Panc1 (cell line): ENCODE measurements around the gene CDK14. TPM values are rescaled to one million over a fixed set of nuclear protein-coding genes. Genes with fewer than 3 reads are reported as not detected.

Experiments used
- ATAC-seq: fragments of 200-7000 bp; cut with Tn5 transposase; 2 replicates; pipeline ENCODE4 v1.9.1; 2020; ENCODE audit warnings: mild to moderate bottlenecking, moderate library complexity
- BruUV-seq: library from RNA; stranded (reverse); fragments of 400-500 nt; replicated peaks from 2 replicates; lab custom pipeline; 2021; lab: Mats Ljungman, UMichigan
- CTCF ChIA-PET: fragments of 300-600 bp; sonication (Branson Sonifier 250); formaldehyde crosslinking; loops from one replicate; lab custom pipeline; 2022; ENCODE audit warnings: antibody characterized with exemption; lab: Charles Lee
- POLR2A ChIA-PET: fragments of 300-600 bp; sonication (Branson Sonifier 250); formaldehyde crosslinking; loops from one replicate; lab custom pipeline; 2022; ENCODE audit warnings: antibody characterized with exemption; lab: Charles Lee
- DNase-seq: peaks from one replicate; pipeline ENCODE4 v3.0.0-alpha.2; 2010; ENCODE audit warnings: low read depth, low spot score
- H3K27ac ChIP-seq: 2 replicates; pipeline ENCODE4 v1.5.1; 2011; ENCODE audit warnings: mild to moderate bottlenecking, low read length, inconsistent platforms
- H3K27me3 ChIP-seq: fragments of 200-500 bp; sonication (Bioruptor generic); 2 replicates; pipeline ENCODE4 v1.6.0; 2014; ENCODE audit warnings: low read length, inconsistent platforms; ENCODE audit not compliant: control insufficient read depth, insufficient read depth
- H3K36me3 ChIP-seq: fragments of 200-500 bp; sonication (Bioruptor generic); 2 replicates; pipeline ENCODE4 v1.5.1; 2014; ENCODE audit warnings: inconsistent platforms, mild to moderate bottlenecking, low read length, moderate library complexity; ENCODE audit not compliant: control insufficient read depth, insufficient read depth
- H3K4me1 ChIP-seq: 2 replicates; pipeline ENCODE4 v1.5.1; 2011; ENCODE audit warnings: inconsistent platforms, mild to moderate bottlenecking, low read length, moderate library complexity; ENCODE audit not compliant: control insufficient read depth, insufficient read depth
- H3K4me3 ChIP-seq, 2 experiments: 2 replicates each; pipeline ENCODE4 v1.5.1; 2011 to 2012; ENCODE audit warnings: low read depth in 2 of 2, low read length in 2 of 2, mild to moderate bottlenecking in 2 of 2, inconsistent platforms in 1 of 2, moderate library complexity in 1 of 2
- H3K9me3 ChIP-seq: fragments of 200-500 bp; sonication (Bioruptor generic); 2 replicates; pipeline ENCODE4 v1.5.1; 2014; ENCODE audit warnings: low read depth, mild to moderate bottlenecking, inconsistent platforms, low read length, moderate library complexity; ENCODE audit not compliant: control insufficient read depth, insufficient read depth
- POLR2AphosphoS5 ChIP-seq: IDR thresholded peaks from 2 replicates; pipeline ENCODE4 v1.6.1; 2012; ENCODE audit warnings: mild to moderate bottlenecking, low read depth, low read length, moderate library complexity
- SIN3A ChIP-seq: IDR thresholded peaks from 2 replicates; pipeline ENCODE4 v1.6.1; 2012; ENCODE audit warnings: low read depth, mild to moderate bottlenecking, low read length, moderate library complexity, borderline replicate concordance; ENCODE audit not compliant: insufficient read depth
- TCF7L2 ChIP-seq: IDR thresholded peaks from 2 replicates; pipeline ENCODE4 v1.6.1; 2011; ENCODE audit warnings: mild to moderate bottlenecking, low read depth, low read length, inconsistent platforms
- in situ Hi-C: cut with HindIII; loops from 2 replicates; pipeline ENCODE4 v1.10.0; 2016; ENCODE audit warnings: low sequenced_read_pairs, low pct_unique_long_range_greater_than_20kb
- intact Hi-C: fragments of 100-400 bp; cut with micrococcal nuclease; formaldehyde crosslinking; loops from one replicate; pipeline ENCODE4 v1.10.0; 2022; ENCODE audit not compliant: unreplicated experiment
- total RNA-seq: library from RNA; stranded (reverse); gene quantifications from one replicate; pipeline ENCODE4 v1.2.1, GENCODE V29; 2021; ENCODE audit not compliant: unreplicated experiment
- TF ChIP-seq, protein P1 (sequence below), 2 experiments: IDR thresholded peaks; 2 replicates each; pipeline ENCODE4 v1.6.1; 2011 to 2012; ENCODE audit warnings: low read depth in 2 of 2, control low read depth in 1 of 2, low read length in 1 of 2, mild to moderate bottlenecking in 1 of 2, moderate library complexity in 1 of 2; ENCODE audit not compliant: insufficient read depth in 1 of 2
- TF ChIP-seq, protein P2 (sequence below): fragments of 450-650 bp; IDR thresholded peaks from 2 replicates; pipeline ENCODE4 v1.5.1; 2017; ENCODE audit warnings: mild to moderate bottlenecking

CDK14 gene
- total RNA-seq, 1 experiment from 2014 or later, result 3.0 TPM

DNA sequence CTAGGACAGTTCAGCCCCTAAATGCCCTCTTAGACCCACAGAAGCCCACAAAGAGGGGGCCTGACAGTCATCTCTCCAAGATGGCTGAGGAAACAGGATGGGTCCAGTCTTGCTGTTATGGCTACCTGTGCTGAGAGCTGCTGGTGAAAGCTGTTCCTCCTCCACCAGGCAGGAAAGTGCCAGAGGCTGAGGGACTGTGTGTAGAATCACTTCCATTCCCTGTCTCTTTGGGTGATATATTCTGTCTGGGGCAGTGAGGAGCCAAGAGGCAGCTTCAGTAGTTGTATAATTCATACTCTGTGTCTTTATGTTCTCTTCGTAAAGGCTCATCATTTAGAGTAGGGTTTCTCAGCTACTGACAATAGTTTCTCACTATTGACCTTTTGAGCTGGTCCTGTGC, 425.8 kb downstream of the CDK14 start:
- ChIA-PET POLR2A (no interaction called here), CTCF (no interaction called here)
- Histone ChIP-seq H3K27ac (no peak overlapping the region), H3K9me3 (no peaks in the 10 kb centered on the region), H3K27me3 (no peaks in the 10 kb centered on the region), H3K4me1 (no peaks in the 10 kb centered on the region), H3K36me3 (no peaks in the 10 kb centered on the region), H3K4me3 (no peak overlapping the region)
- TF ChIP-seq, protein P1, sequence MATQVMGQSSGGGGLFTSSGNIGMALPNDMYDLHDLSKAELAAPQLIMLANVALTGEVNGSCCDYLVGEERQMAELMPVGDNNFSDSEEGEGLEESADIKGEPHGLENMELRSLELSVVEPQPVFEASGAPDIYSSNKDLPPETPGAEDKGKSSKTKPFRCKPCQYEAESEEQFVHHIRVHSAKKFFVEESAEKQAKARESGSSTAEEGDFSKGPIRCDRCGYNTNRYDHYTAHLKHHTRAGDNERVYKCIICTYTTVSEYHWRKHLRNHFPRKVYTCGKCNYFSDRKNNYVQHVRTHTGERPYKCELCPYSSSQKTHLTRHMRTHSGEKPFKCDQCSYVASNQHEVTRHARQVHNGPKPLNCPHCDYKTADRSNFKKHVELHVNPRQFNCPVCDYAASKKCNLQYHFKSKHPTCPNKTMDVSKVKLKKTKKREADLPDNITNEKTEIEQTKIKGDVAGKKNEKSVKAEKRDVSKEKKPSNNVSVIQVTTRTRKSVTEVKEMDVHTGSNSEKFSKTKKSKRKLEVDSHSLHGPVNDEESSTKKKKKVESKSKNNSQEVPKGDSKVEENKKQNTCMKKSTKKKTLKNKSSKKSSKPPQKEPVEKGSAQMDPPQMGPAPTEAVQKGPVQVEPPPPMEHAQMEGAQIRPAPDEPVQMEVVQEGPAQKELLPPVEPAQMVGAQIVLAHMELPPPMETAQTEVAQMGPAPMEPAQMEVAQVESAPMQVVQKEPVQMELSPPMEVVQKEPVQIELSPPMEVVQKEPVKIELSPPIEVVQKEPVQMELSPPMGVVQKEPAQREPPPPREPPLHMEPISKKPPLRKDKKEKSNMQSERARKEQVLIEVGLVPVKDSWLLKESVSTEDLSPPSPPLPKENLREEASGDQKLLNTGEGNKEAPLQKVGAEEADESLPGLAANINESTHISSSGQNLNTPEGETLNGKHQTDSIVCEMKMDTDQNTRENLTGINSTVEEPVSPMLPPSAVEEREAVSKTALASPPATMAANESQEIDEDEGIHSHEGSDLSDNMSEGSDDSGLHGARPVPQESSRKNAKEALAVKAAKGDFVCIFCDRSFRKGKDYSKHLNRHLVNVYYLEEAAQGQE (IDR thresholded peaks at IDR 0.05; ENCODE audit: insufficient read depth in 1 of 2, low read depth in 2 of 2, low read length in 1 of 2), result no peak
- TF ChIP-seq SIN3A, result no peak
- no peak for TF ChIP-seq TCF7L2
- TF ChIP-seq POLR2AphosphoS5, result no peak
- TF ChIP-seq, protein P2, sequence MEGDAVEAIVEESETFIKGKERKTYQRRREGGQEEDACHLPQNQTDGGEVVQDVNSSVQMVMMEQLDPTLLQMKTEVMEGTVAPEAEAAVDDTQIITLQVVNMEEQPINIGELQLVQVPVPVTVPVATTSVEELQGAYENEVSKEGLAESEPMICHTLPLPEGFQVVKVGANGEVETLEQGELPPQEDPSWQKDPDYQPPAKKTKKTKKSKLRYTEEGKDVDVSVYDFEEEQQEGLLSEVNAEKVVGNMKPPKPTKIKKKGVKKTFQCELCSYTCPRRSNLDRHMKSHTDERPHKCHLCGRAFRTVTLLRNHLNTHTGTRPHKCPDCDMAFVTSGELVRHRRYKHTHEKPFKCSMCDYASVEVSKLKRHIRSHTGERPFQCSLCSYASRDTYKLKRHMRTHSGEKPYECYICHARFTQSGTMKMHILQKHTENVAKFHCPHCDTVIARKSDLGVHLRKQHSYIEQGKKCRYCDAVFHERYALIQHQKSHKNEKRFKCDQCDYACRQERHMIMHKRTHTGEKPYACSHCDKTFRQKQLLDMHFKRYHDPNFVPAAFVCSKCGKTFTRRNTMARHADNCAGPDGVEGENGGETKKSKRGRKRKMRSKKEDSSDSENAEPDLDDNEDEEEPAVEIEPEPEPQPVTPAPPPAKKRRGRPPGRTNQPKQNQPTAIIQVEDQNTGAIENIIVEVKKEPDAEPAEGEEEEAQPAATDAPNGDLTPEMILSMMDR, result no peak
- BruUV-seq, result no TSS peak
- no peak for ATAC-seq
- in situ Hi-C loops (no loop called here), intact Hi-C loops (no loop called here)
- DNase-seq, result no peak

DNA sequence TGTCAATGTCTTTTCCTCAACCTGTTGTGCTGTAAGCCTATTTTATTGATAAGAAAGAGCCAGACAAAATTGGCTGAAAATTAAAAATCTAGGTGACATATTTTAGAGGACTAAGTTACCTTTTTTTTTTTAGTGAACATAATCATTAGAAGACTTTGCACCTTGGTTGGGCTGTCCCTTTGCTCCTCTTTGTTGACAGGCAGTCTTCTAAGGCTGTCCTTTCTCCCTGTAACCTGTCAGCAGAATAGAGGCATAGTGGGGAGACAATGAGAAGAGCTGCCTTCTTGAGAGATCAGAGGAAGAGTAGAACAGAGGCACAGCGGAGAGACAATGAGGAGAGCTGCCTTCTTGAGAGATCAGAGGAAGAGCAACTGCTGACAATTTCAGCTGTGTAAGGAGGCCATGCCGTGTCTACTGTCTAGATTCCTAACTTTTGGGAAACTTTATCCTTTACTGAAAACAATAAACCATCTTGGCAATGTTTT, 429.8 kb downstream of the CDK14 start:
- ATAC-seq, result no peak
- intact Hi-C loops, result no loop called here
- H3K4me1 ChIP-seq, result no peaks in the 10 kb centered on the region
- no peaks in the 10 kb centered on the region for H3K27me3 ChIP-seq
- H3K36me3 ChIP-seq, result no peaks in the 10 kb centered on the region
- no peak for DNase-seq
- TF ChIP-seq SIN3A, result no peak
- no peaks in the 10 kb centered on the region for H3K9me3 ChIP-seq
- in situ Hi-C loops, result no loop called here
- BruUV-seq, result no TSS peak
- ChIA-PET POLR2A (no interaction called here), CTCF (no interaction called here)
- no peak overlapping the region for H3K27ac ChIP-seq
- H3K4me3 ChIP-seq, result no peak overlapping the region

DNA sequence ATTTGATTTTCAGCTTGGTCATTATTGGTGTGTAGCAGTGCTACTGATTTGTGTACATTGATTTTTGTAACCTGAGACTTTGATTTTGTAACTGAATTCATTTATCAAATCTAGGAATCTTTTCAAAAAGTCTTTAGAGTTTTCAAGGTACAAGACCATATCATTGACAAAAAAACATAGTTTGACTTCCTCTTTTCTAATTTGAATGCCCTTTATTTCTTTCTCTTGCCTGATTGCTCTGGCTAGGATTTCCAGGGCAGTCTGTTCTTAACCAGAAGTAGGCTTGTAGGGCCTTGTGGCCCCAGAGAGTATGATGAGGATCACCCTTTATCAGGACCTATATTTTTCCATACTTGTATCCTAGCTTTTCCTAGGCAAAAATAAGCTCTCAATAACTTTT, 433.6 kb downstream of the CDK14 start:
- no peaks in the 10 kb centered on the region for H3K27me3 ChIP-seq
- H3K4me3 ChIP-seq, result no peak overlapping the region
- no peaks in the 10 kb centered on the region for H3K36me3 ChIP-seq
- in situ Hi-C loops (no loop called here), intact Hi-C loops (loop anchor here (5.0 to 10.0 kb wide), 2 partner anchors 475 to 572 kb away; no protein-coding TSS in a partner anchor)
- ATAC-seq (no peak), DNase-seq (no peak)
- ChIA-PET POLR2A (no interaction called here), CTCF (no interaction called here)
- TF ChIP-seq, protein P1 (IDR thresholded peaks at IDR 0.05; ENCODE audit: insufficient read depth in 1 of 2, low read depth in 2 of 2, low read length in 1 of 2), result no peak
- BruUV-seq, result no TSS peak
- H3K9me3 ChIP-seq, result no peaks in the 10 kb centered on the region
- no peak overlapping the region for H3K27ac ChIP-seq
- H3K4me1 ChIP-seq, result no peaks in the 10 kb centered on the region
